Fibroblast of lung (primary cell): ENCODE results near the gene FAAP20. TPM values are rescaled to one million over a fixed set of nuclear protein-coding genes. Genes with fewer than 3 reads are reported as not detected.

ENCODE experiments used
- DNase-seq, 2 donors: peaks; one replicate each; pipeline versions ENCODE4 v3.0.0 to v3.0.0-alpha.2; 2010; ENCODE audit warnings: low read depth in 2 of 2
- H2AFZ ChIP-seq: 2 replicates; pipeline ENCODE4 v1.5.1; 2012; ENCODE audit warnings: low read length, control low read depth, inconsistent platforms
- H3K27ac ChIP-seq: 2 replicates; pipeline ENCODE4 v1.5.1; 2011; ENCODE audit warnings: low read length, control low read depth; ENCODE audit not compliant: insufficient read depth
- H3K27me3 ChIP-seq: 2 replicates; pipeline ENCODE4 v1.5.1; 2011; ENCODE audit warnings: mild to moderate bottlenecking, low read length; ENCODE audit not compliant: control insufficient read depth, insufficient read depth
- H3K36me3 ChIP-seq: 2 replicates; pipeline ENCODE4 v1.5.1; 2011; ENCODE audit warnings: low read length; ENCODE audit not compliant: control insufficient read depth, insufficient read depth
- H3K4me1 ChIP-seq: 2 replicates; pipeline ENCODE4 v1.5.1; 2011; ENCODE audit warnings: low read length; ENCODE audit not compliant: control insufficient read depth, insufficient read depth; ENCODE audit errors: extremely low read depth
- H3K4me2 ChIP-seq: 2 replicates; pipeline ENCODE4 v1.5.1; 2011; ENCODE audit warnings: low read length, control low read depth; ENCODE audit not compliant: insufficient read depth; ENCODE audit errors: extremely low read depth
- H3K4me3 ChIP-seq, 4 experiments: fragments of 200-600 bp in 1 of 4; sonication (generic) in 1 of 4; replicated peaks in 1 of 4; 2 replicates each; pipeline ENCODE4 v1.5.1; 2011 to 2016; ENCODE audit warnings: low read length in 4 of 4, low read depth in 3 of 4, mild to moderate bottlenecking in 3 of 4, control low read depth in 2 of 4, inconsistent platforms in 1 of 4, mixed read lengths in 1 of 4; ENCODE audit not compliant: insufficient read depth in 1 of 4; ENCODE audit errors: control extremely low read depth in 1 of 4
- H3K79me2 ChIP-seq: 2 replicates; pipeline ENCODE4 v1.5.1; 2012; ENCODE audit warnings: mild to moderate bottlenecking, low read length, inconsistent platforms; ENCODE audit not compliant: control insufficient read depth, insufficient read depth
- H3K9ac ChIP-seq: 2 replicates; pipeline ENCODE4 v1.5.1; 2011; ENCODE audit warnings: mild to moderate bottlenecking, low read length, control low read depth; ENCODE audit not compliant: insufficient read depth
- H3K9me3 ChIP-seq: 2 replicates; pipeline ENCODE4 v1.5.1; 2012; ENCODE audit warnings: low read depth, low read length; ENCODE audit not compliant: control insufficient read depth, insufficient read depth
- H4K20me1 ChIP-seq: 2 replicates; pipeline ENCODE4 v1.5.1; 2011; ENCODE audit warnings: low read length; ENCODE audit not compliant: control insufficient read depth, insufficient read depth; ENCODE audit errors: extremely low read depth
- EZH2 ChIP-seq: IDR thresholded peaks from 2 replicates; pipeline ENCODE4 v1.5.1; 2012; ENCODE audit warnings: low read length, control low read depth, mild to moderate bottlenecking; ENCODE audit errors: missing control alignments
- polyA plus RNA-seq, 2 donors: library from polyadenylated mRNA; depleted of rRNA in 1 of 2; stranded (reverse) in 1 of 2; unstranded in 1 of 2; fragments of >200 nt; gene quantifications; 2 replicates each; pipeline ENCODE4 v1.2.1, GENCODE V29; 2011 to 2012; ENCODE audit warnings: missing spikeins in 1 of 2
- total RNA-seq: library from RNA; depleted of rRNA; stranded (reverse); fragments of >200 nt; gene quantifications from 2 replicates; pipeline ENCODE4 v1.2.1, GENCODE V29; 2014
- TF ChIP-seq, protein P1 (sequence below), 2 donors: IDR thresholded peaks in 1 of 2; conservative IDR thresholded peaks in 1 of 2; 1 replicate in 1 of 2; 2 replicates in 1 of 2; pipeline ENCODE4 v1.5.1; 2011 to 2012; ENCODE audit warnings: low read length in 2 of 2, control low read depth in 1 of 2, inconsistent platforms in 1 of 2, low read depth in 1 of 2, mild to moderate bottlenecking in 1 of 2

Gene FAAP20
- total and polyA plus RNA-seq, 2 donors (not counting 1 experiment from before 2014, with no cell fraction given), result 8.2 to 21.5 TPM

DNA sequence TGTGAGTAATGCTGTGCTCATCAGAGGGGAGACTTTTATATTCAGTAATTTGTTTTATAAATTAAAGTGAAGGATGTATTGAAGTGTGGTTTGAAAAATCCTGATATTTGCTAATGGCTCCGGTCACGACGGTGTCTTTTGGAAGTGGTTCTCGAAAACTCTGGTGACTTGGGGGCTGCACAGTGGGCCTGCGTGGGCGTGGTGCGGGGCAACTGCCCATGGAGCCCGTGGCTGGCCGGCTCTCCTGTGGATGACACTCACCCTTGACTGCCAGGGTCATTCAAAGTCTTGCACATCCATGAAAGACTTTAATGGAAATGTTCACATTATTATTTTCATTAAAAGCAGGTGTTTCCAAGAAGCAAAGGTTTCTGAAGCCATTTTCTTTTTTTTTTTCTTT lies 7.7 kb downstream of the FAAP20 start:
- H3K9ac ChIP-seq, result no peak overlapping the region
- no peaks in the 10 kb centered on the region for H3K27me3 ChIP-seq
- H3K4me2 ChIP-seq, result no peak overlapping the region
- H3K79me2 ChIP-seq, result peaks cover 11% of the 10 kb centered on the region
- no peaks in the 10 kb centered on the region for H3K36me3 ChIP-seq
- no peaks in the 10 kb centered on the region for H4K20me1 ChIP-seq
- no peak overlapping the region for H3K4me3 ChIP-seq
- no peak overlapping the region for H3K27ac ChIP-seq
- DNase-seq, result no peak
- TF ChIP-seq EZH2, result no peak
- TF ChIP-seq, protein P1, sequence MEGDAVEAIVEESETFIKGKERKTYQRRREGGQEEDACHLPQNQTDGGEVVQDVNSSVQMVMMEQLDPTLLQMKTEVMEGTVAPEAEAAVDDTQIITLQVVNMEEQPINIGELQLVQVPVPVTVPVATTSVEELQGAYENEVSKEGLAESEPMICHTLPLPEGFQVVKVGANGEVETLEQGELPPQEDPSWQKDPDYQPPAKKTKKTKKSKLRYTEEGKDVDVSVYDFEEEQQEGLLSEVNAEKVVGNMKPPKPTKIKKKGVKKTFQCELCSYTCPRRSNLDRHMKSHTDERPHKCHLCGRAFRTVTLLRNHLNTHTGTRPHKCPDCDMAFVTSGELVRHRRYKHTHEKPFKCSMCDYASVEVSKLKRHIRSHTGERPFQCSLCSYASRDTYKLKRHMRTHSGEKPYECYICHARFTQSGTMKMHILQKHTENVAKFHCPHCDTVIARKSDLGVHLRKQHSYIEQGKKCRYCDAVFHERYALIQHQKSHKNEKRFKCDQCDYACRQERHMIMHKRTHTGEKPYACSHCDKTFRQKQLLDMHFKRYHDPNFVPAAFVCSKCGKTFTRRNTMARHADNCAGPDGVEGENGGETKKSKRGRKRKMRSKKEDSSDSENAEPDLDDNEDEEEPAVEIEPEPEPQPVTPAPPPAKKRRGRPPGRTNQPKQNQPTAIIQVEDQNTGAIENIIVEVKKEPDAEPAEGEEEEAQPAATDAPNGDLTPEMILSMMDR (conservative IDR thresholded peaks at IDR 0.05 in 1 of 2, IDR thresholded peaks at IDR 0.05 in 1 of 2; ENCODE audit: low read depth in 1 of 2, low read length in 2 of 2), result no peak
- H2AFZ ChIP-seq, result no peak overlapping the region
- H3K4me1 ChIP-seq, result peaks cover 15% of the 10 kb centered on the region
- H3K9me3 ChIP-seq, result no peaks in the 10 kb centered on the region

DNA sequence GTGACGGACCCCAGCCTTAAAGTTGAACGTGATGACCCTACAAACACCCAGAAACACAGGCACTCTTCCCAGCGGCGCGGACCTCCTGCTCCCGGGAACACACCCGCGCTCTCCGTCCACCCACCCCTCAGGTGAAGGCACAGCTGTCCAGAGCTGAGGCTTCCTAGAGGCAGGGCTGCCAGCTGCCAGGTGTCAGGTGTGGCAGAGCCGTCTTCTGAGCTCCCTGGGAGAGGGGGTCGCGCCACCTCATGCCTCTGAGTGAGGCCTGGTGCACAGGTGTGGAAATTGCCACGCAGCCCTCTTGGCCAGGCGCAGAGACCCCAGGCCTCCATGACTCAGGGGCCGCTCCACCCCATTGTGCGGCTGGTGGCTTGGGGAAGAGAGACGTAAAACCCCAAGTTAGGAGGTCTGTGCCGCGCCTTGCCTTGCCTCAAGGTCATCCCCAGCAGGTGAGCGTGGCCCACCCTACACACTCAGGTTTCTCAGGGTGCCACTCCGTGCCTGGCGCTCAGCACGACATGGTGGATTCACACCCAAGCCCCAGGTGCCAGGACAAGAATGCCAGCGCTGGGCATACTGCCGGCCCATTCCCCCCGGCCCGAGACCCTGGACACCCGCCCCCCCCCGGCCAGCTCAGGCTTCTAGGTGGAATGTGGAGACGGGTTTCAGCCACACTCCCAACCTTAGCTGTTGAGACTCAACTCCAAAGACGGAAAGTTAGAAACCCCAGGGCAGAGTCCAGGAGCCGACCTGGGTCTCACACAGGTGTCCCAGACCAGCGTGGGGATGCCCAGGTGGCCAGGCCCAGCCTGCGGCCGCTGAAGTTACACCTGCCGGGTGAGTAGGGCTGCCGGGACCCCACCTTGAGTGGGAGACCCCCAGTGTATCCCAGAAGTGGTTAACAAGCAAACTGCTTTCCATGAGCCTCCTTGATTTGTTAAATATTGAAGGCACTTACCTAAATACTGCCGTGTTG lies 8.4 kb downstream of the FAAP20 start:
- Histone ChIP-seq H3K4me2 (no peak overlapping the region), H3K9ac (no peak overlapping the region), H3K27ac (no peak overlapping the region), H3K9me3 (no peaks in the 10 kb centered on the region), H3K4me3 (no peak overlapping the region), H3K27me3 (no peaks in the 10 kb centered on the region), H3K4me1 (peaks cover 15% of the 10 kb centered on the region), H2AFZ (no peak overlapping the region), H3K36me3 (no peaks in the 10 kb centered on the region), H4K20me1 (no peaks in the 10 kb centered on the region), H3K79me2 (peaks cover 7% of the 10 kb centered on the region)
- DNase-seq, result no peak
- TF ChIP-seq, protein P1 (conservative IDR thresholded peaks at IDR 0.05 in 1 of 2, IDR thresholded peaks at IDR 0.05 in 1 of 2; ENCODE audit: low read depth in 1 of 2, low read length in 2 of 2), result no peak

DNA sequence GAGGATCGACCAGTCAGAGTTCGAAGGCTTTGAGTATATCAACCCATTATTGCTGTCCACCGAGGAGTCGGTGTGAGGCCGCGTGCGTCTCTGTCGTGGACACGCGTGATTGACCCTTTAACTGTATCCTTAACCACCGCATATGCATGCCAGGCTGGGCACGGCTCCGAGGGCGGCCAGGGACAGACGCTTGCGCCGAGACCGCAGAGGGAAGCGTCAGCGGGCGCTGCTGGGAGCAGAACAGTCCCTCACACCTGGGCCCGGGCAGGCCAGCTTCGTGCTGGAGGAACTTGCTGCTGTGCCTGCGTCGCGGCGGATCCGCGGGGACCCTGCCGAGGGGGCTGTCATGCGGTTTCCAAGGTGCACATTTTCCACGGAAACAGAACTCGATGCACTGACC lies 9.6 kb downstream of the FAAP20 start:
- no peak overlapping the region for H3K27ac ChIP-seq
- H3K27me3 ChIP-seq, result no peaks in the 10 kb centered on the region
- peaks cover 3% of the 10 kb centered on the region for H3K4me1 ChIP-seq
- TF ChIP-seq, protein P1 (conservative IDR thresholded peaks at IDR 0.05 in 1 of 2, IDR thresholded peaks at IDR 0.05 in 1 of 2; ENCODE audit: low read depth in 1 of 2, low read length in 2 of 2), result no peak
- no peak for TF ChIP-seq EZH2
- H3K9me3 ChIP-seq, result no peaks in the 10 kb centered on the region
- no peak overlapping the region for H3K4me3 ChIP-seq
- no peak overlapping the region for H3K9ac ChIP-seq
- H3K36me3 ChIP-seq, result no peaks in the 10 kb centered on the region
- H2AFZ ChIP-seq, result no peak overlapping the region
- no peak overlapping the region for H3K4me2 ChIP-seq
- no peaks in the 10 kb centered on the region for H3K79me2 ChIP-seq
- no peak for DNase-seq
- no peaks in the 10 kb centered on the region for H4K20me1 ChIP-seq
